H1 (cell line): ENCODE data around the gene MYLK2. TPM values are rescaled to one million over a fixed set of nuclear protein-coding genes. Genes with fewer than 3 reads are reported as not detected.

Source experiments
- POLR2A ChIP-seq, 2 experiments: IDR thresholded peaks; 1 replicate in 1 of 2; 2 replicates in 1 of 2; pipeline ENCODE4 v1.6.1; 2011; ENCODE audit warnings: low read depth in 2 of 2, low read length in 2 of 2, mild to moderate bottlenecking in 2 of 2; ENCODE audit errors: control extremely low read depth in 1 of 2
- RNF2 ChIP-seq: fragments of 200-900, 300-1000 bp; sonication (generic); IDR thresholded peaks from 2 replicates; pipeline ENCODE4 v1.7.1; 2016; ENCODE audit warnings: borderline replicate concordance, low read depth, mild to moderate bottlenecking, antibody characterized with exemption, low read length; ENCODE audit not compliant: poor library complexity, severe bottlenecking; ENCODE audit errors: missing control alignments
- RXRA ChIP-seq: IDR thresholded peaks from 2 replicates; pipeline ENCODE4 v1.6.1; 2011; ENCODE audit warnings: low read depth, mild to moderate bottlenecking, low read length, moderate library complexity; ENCODE audit not compliant: insufficient read depth
- polyA plus RNA-seq, 7 experiments: library from polyadenylated mRNA; depleted of rRNA in 3 of 7; stranded (reverse) in 5 of 7; unstranded in 2 of 7; fragments of >200 nt in 5 of 7; fragments of 200-250 nt in 2 of 7; gene quantifications; 1 replicate in 5 of 7; 2 replicates in 1 of 7; 4 replicates in 1 of 7; pipeline versions ENCODE4 v1.2.1 to v1.2.3, GENCODE V29; 2011 to 2013; ENCODE audit warnings: missing spikeins in 2 of 7, mixed read lengths in 2 of 7
- total RNA-seq: library from RNA; stranded (reverse); fragmentation: NEBNext Ultra II Directional; extraction: Animal tissue kit (Norgen Biotek cat#: 25700); gene quantifications from 2 replicates; pipeline ENCODE4 v1.2.1, GENCODE V29; 2021

The MYLK2 gene
- total and polyA plus RNA-seq, 2 of the 8 experiments (the other 6 are each of a cell fraction or from before 2014, with no cell fraction given): 0.22 to 0.26 TPM

GRCh38 chr20:31879143-31879987 is 60.2 kb downstream of the MYLK2 start (continued):
- TF ChIP-seq POLR2A (IDR thresholded peaks at IDR 0.05; ENCODE audit: control extremely low read depth in 1 of 2, low read depth in 2 of 2, low read length in 2 of 2) (no peak), RNF2 (no peak), RXRA (no peak)
